SK-N-MC (cell line): ENCODE data around the gene ZBTB2.
A peak's percentile ranks its signal among the peaks of the same experiment; 100 is the strongest.

Experiments used
- DNase-seq: peaks from one replicate; pipeline ENCODE4 v3.0.0-alpha.2; 2011; ENCODE audit warnings: low read depth, low spot score
- H3K27ac ChIP-seq: fragments of 200-600 bp; sonication (generic); 2 replicates; pipeline ENCODE4 v1.5.1; 2016; ENCODE audit warnings: mixed run types
- H3K36me3 ChIP-seq: fragments of 200-600 bp; sonication (generic); 2 replicates; pipeline ENCODE4 v1.6.1; 2017; ENCODE audit warnings: antibody characterized with exemption, low read length, mixed read lengths; ENCODE audit not compliant: insufficient read depth
- H3K4me3 ChIP-seq: fragments of 200-600 bp; sonication (generic); 2 replicates; pipeline ENCODE4 v1.5.1; 2016
- H3K9ac ChIP-seq: fragments of 200-600 bp; sonication (generic); 2 replicates; pipeline ENCODE4 v1.8.0; 2017; ENCODE audit warnings: mixed run types, mixed read lengths; ENCODE audit not compliant: insufficient read length
- H3K9me3 ChIP-seq: fragments of 200-600 bp; sonication (generic); 2 replicates; pipeline ENCODE4 v1.6.1; 2017; ENCODE audit warnings: low read depth, mild to moderate bottlenecking, antibody characterized with exemption, low read length, moderate library complexity, mixed read lengths
- EZH2 ChIP-seq: fragments of 200-600 bp; sonication (generic); IDR thresholded peaks from one replicate; pipeline ENCODE4 v1.6.1; 2017; ENCODE audit warnings: antibody characterized with exemption
- FOXP2 ChIP-seq: optimal IDR thresholded peaks from 2 replicates; pipeline ENCODE3; 2011; ENCODE audit warnings: mild to moderate bottlenecking, moderate library complexity; ENCODE audit not compliant: insufficient read depth; ENCODE audit errors: extremely low read length, control extremely low read depth
- POLR2AphosphoS5 ChIP-seq: IDR thresholded peaks from 2 replicates; pipeline ENCODE4 v1.6.1; 2012; ENCODE audit warnings: mild to moderate bottlenecking, low read depth, low read length, borderline replicate concordance

Gene ZBTB2

GRCh38 chr6:151409679-151410078 is 18.3 kb upstream of the ZBTB2 start:
- no peak overlapping the region for H3K9ac ChIP-seq
- no peak overlapping the region for H3K4me3 ChIP-seq
- TF ChIP-seq POLR2AphosphoS5 (0 out of 2 replicates have a peak, but pooled peaks have one; percentile 11), FOXP2 (no peak)
- DNase-seq, result no peak
- no peaks in the 10 kb centered on the region for H3K9me3 ChIP-seq
- H3K36me3 ChIP-seq, result peaks cover 81% of the 10 kb centered on the region
- no peak overlapping the region for H3K27ac ChIP-seq

GRCh38 chr6:151409260-151409659 is 17.9 kb upstream of the ZBTB2 start:
- no peak for TF ChIP-seq FOXP2
- TF ChIP-seq EZH2, result no peak
- no peak for TF ChIP-seq POLR2AphosphoS5
- no peak for DNase-seq
- no peak overlapping the region for H3K27ac ChIP-seq
- peaks cover 81% of the 10 kb centered on the region for H3K36me3 ChIP-seq
- H3K9me3 ChIP-seq, result no peaks in the 10 kb centered on the region
- H3K9ac ChIP-seq, result no peak overlapping the region
- no peak overlapping the region for H3K4me3 ChIP-seq

- Histone ChIP-seq H3K9ac (no peak overlapping the region), H3K27ac (no peak overlapping the region), H3K36me3 (peaks cover 79% of the 10 kb centered on the region), H3K4me3 (no peak overlapping the region), H3K9me3 (no peaks in the 10 kb centered on the region)
- DNase-seq, result no peak
- TF ChIP-seq POLR2AphosphoS5, result 0 out of 2 replicates have a peak, but pooled peaks have one; percentile 41
- no peak for TF ChIP-seq FOXP2
- TF ChIP-seq EZH2, result no peak
Measured at GRCh38 chr6:151408858-151409257, 17.5 kb upstream of the ZBTB2 start.

DNA sequence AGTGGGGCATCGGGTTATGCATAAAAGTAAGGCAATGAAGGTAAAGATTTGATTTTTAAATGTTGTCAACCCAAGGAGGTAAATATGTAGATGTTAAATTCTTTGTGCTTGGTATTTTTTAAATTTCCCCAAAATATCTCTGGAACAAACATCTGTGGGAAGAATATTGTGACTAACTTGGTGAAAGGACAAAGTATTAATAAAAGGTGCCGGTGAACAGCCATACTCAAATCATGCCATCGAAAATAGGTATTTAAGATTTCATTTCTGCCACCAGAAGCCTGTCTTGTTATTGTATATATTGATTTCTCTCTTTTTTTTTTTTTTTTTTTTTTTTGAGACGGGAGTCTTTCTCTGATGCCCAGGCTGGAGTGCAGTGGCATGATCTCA is 12.6 kb upstream of the ZBTB2 start:
- Histone ChIP-seq H3K36me3 (peaks cover 76% of the 10 kb centered on the region), H3K9me3 (no peaks in the 10 kb centered on the region), H3K27ac (no peak overlapping the region), H3K9ac (no peak overlapping the region), H3K4me3 (no peak overlapping the region)
- TF ChIP-seq EZH2 (no peak), POLR2AphosphoS5 (no peak), FOXP2 (no peak)
- no peak for DNase-seq

DNA sequence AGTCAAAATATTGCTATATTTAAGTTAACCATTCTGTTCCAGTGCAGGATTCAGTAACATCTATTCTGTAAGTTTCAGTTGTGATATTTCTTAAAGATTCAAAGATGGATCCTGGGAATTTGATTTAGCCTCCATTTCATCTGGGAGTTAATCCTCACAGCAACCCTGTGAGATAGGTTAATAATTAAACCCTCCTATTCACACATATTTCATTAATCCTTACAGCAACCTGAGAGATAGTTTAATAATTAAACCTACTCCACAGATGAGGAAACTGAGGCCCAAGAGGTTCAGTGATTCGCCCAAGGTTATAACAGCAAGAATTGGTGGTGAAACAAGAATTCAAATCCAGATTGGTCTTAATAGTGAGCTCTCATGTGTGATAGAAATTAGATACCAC is 10.9 kb upstream of the ZBTB2 start:
- Histone ChIP-seq H3K36me3 (peaks cover 77% of the 10 kb centered on the region), H3K4me3 (no peak overlapping the region), H3K27ac (peak overlapping the region; percentile 68), H3K9me3 (no peaks in the 10 kb centered on the region), H3K9ac (no peak overlapping the region)
- TF ChIP-seq POLR2AphosphoS5 (no peak), EZH2 (no peak), FOXP2 (no peak)
- no peak for DNase-seq

- no peak overlapping the region for H3K9ac ChIP-seq
- no peak for TF ChIP-seq POLR2AphosphoS5
- TF ChIP-seq EZH2, result no peak
- TF ChIP-seq FOXP2, result no peak
Measured at GRCh38 chr6:151400473-151400872, 9.1 kb upstream of the ZBTB2 start.

DNA sequence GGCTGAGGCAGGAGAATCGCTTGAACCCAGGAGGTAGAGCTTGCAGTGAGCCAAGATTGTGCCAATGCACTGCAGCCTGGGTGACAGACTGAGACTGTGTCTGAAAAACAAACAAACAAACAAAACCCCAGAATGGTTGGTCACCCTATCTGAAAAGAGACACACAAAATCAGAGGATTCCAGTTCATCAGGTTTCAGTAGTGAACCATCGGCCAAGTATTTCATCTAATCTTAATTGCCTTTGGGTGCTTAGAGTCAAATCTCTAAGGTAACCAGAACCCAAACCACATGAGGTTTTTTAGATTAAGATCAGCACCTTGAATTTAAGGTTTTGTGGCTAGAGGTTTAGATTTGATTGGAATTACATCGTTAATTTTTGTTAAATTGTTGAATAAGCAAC is 8.3 kb upstream of the ZBTB2 start:
- no peak overlapping the region for H3K4me3 ChIP-seq
- H3K9ac ChIP-seq, result no peak overlapping the region
- H3K9me3 ChIP-seq, result no peaks in the 10 kb centered on the region
- H3K27ac ChIP-seq, result 0 out of 2 replicates have a peak overlapping the region, but pooled peaks have one; percentile 12
- DNase-seq, result no peak
- TF ChIP-seq EZH2 (no peak), POLR2AphosphoS5 (no peak), FOXP2 (no peak)
- peaks cover 60% of the 10 kb centered on the region for H3K36me3 ChIP-seq

More at GRCh38 chr6:151400473-151400872, 9.1 kb upstream of the ZBTB2 start:
- H3K4me3 ChIP-seq, result no peak overlapping the region
- H3K36me3 ChIP-seq, result peaks cover 63% of the 10 kb centered on the region
- no peaks in the 10 kb centered on the region for H3K9me3 ChIP-seq
- H3K27ac ChIP-seq, result no peak overlapping the region
- DNase-seq, result no peak

DNA sequence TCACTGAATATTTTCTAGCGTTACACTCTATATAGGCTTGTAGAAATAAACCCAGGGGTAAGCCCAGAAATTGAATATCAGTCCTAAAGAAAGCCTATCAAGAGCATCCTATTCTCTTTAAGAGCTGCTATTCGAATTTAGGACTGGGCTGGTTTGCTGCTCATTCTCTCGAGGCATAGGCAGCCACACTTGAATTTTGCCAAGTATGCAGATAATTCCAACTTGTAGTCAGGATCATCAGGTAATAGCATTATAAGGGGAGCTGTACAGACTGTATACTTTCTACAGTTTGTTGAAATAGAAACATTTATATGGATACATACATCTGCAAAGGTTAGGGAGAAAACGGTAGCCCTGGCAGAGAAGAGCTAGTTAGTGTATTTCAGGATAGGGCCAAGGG is 2.1 kb upstream of the ZBTB2 start:
- Histone ChIP-seq H3K9me3 (no peaks in the 10 kb centered on the region), H3K27ac (peak overlapping the region; percentile 85), H3K36me3 (peaks cover 34% of the 10 kb centered on the region), H3K9ac (peak overlapping the region; percentile 83), H3K4me3 (peak overlapping the region; percentile 98)
- no peak for DNase-seq
- TF ChIP-seq EZH2 (no peak), FOXP2 (no peak)

DNA sequence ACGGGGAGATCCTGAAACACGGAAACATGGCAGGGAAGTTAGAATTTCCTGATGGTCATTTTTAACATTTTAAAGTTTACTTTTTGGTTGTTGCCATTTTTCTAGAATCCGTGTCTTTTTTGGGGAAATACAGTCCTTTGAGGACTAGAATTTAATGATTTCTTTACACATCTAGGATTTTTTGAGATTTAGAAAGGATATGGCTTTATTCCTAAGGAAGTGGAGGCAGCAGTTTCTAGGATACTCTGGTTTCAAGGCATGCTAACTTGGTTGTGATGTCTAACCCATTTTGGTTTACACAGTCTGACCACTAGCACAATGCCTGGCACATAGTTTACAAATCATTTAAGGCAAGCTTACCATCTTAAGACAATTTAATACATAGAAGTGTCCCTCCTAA is 1.1 kb upstream of the ZBTB2 start:
- peak overlapping the region; percentile 83 for H3K9ac ChIP-seq
- H3K36me3 ChIP-seq, result peaks cover 34% of the 10 kb centered on the region
- TF ChIP-seq FOXP2 (no peak), EZH2 (no peak), POLR2AphosphoS5 (no peak)
- H3K27ac ChIP-seq, result peak overlapping the region; percentile 85
- no peaks in the 10 kb centered on the region for H3K9me3 ChIP-seq
- H3K4me3 ChIP-seq, result peak overlapping the region; percentile 98
- DNase-seq, result no peak
